Peyer's patch (tissue), 4 donors: ENCODE measurements around the gene HTT-AS. TPM values are rescaled to one million over a fixed set of nuclear protein-coding genes. Genes with fewer than 3 reads are reported as not detected.

Experiments
- DNase-seq, 3 donors: peaks; one replicate each; pipeline ENCODE4 v3.0.0-alpha.2; 2017 to 2019
- H3K27ac ChIP-seq, 4 donors: fragments of 200-600 bp; sonication (generic); one replicate each; pipeline ENCODE4 v1.5.1; 2016 to 2019
- H3K27me3 ChIP-seq, 2 donors: fragments of 200-600 bp; sonication (generic); one replicate each; pipeline ENCODE4 v1.5.1; 2019
- H3K36me3 ChIP-seq, 3 donors: fragments of 200-600 bp; sonication (generic); one replicate each; pipeline ENCODE4 v1.5.1; 2016 to 2019
- H3K4me1 ChIP-seq, 4 donors: fragments of 200-600 bp; sonication (generic); one replicate each; pipeline ENCODE4 v1.5.1; 2016 to 2019
- H3K4me3 ChIP-seq, 4 donors: fragments of 200-600 bp; sonication (generic); 1 replicate in 3 of 4; 2 replicates in 1 of 4; pipeline ENCODE4 v1.5.1; 2016 to 2019; ENCODE audit warnings: mild to moderate bottlenecking in 1 of 4
- H3K9me3 ChIP-seq, 4 donors: fragments of 200-600 bp; sonication (generic); one replicate each; pipeline ENCODE4 v1.5.1; 2016 to 2019; ENCODE audit warnings: mild to moderate bottlenecking in 1 of 4
- POLR2A ChIP-seq, 2 donors: fragments of 450-650 bp; IDR thresholded peaks; one replicate each; pipeline ENCODE4 v1.5.1; 2017; ENCODE audit warnings: antibody characterized with exemption in 2 of 2, mild to moderate bottlenecking in 2 of 2, moderate library complexity in 2 of 2
- total RNA-seq, 4 donors: library from RNA; depleted of rRNA; stranded (reverse); fragments of >200 nt; gene quantifications; one replicate each; pipeline ENCODE4 v1.1.0, GENCODE V29; 2016
- TF ChIP-seq, protein P1 (sequence below), 6 experiments: fragments of 450-650 bp in 4 of 6; fragments of 200-600 bp in 2 of 6; sonication (generic) in 1 of 6; IDR thresholded peaks; one replicate each; pipeline ENCODE4 v1.5.1; 2017 to 2019; ENCODE audit warnings: antibody characterized with exemption in 6 of 6, mild to moderate bottlenecking in 3 of 6, moderate library complexity in 1 of 6

Gene HTT-AS
- total RNA-seq, 4 donors from 2014 or later: not detected

DNA sequence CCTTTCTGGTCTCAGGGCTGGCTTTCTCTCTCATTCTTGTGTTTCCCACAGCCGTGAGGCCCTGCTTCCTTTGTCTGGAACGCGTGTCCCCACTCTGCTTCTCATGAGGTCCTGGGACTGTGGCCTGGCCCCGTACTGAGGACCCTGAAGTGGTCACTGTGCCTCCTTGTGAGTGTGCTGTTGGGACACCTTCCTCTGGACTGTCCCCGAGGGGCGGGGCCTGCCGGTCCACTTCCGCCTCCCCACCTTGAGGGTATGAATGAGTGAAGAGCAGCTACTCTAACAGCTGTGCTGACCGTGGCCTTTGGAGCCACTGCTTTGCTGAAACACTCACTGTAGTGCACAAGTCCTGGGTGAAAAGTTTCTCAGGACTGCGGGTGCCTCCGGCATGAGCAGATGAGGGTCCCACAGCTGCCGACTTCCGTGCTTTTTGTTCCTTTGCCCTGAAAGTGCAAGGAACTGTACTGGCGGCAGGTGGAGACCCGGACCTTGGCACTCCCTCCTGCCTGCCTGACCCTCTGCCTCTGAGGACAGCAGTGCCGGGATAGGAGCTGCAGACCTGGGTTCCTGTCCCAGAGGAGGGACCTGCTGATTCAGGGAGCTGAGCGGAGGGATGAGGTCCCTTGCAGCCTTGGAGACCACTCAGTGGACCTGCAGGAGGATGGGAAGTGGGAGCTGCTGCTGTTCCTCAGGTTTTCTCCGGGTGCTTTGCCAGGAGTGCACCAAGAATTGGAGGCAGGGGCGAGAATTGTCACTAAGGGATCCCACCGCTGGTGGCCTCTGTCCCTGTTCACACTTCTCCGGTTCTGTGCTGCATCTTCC is 38.0 kb downstream of the HTT-AS start:
- H3K27me3 ChIP-seq: no peaks in the 10 kb centered on the region
- no peak overlapping the region for H3K4me3 ChIP-seq
- no peaks in the 10 kb centered on the region for H3K36me3 ChIP-seq
- no peak overlapping the region for H3K27ac ChIP-seq
- H3K4me1 ChIP-seq: peaks cover 0 to 27% (median 5%) of the 10 kb centered on the region in 4 donors
- peak in 1 of 3 donors; percentile 48 for DNase-seq
- TF ChIP-seq, protein P1, sequence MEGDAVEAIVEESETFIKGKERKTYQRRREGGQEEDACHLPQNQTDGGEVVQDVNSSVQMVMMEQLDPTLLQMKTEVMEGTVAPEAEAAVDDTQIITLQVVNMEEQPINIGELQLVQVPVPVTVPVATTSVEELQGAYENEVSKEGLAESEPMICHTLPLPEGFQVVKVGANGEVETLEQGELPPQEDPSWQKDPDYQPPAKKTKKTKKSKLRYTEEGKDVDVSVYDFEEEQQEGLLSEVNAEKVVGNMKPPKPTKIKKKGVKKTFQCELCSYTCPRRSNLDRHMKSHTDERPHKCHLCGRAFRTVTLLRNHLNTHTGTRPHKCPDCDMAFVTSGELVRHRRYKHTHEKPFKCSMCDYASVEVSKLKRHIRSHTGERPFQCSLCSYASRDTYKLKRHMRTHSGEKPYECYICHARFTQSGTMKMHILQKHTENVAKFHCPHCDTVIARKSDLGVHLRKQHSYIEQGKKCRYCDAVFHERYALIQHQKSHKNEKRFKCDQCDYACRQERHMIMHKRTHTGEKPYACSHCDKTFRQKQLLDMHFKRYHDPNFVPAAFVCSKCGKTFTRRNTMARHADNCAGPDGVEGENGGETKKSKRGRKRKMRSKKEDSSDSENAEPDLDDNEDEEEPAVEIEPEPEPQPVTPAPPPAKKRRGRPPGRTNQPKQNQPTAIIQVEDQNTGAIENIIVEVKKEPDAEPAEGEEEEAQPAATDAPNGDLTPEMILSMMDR (IDR thresholded peaks at IDR 0.05): no peak
- no peak for TF ChIP-seq POLR2A (IDR thresholded peaks at IDR 0.05)
- H3K9me3 ChIP-seq: no peaks in the 10 kb centered on the region

GRCh38 chr4:3035674-3036073 is 38.7 kb downstream of the HTT-AS start:
- H3K36me3 ChIP-seq: no peaks in the 10 kb centered on the region
- no peaks in the 10 kb centered on the region for H3K27me3 ChIP-seq
- H3K4me1 ChIP-seq: peaks cover 0 to 20% (median 3%) of the 10 kb centered on the region in 4 donors
- no peak overlapping the region for H3K27ac ChIP-seq
- TF ChIP-seq, protein P1 (IDR thresholded peaks at IDR 0.05): no peak
- no peak for TF ChIP-seq POLR2A (IDR thresholded peaks at IDR 0.05)
- no peak for DNase-seq
- no peak overlapping the region for H3K4me3 ChIP-seq
- H3K9me3 ChIP-seq: no peaks in the 10 kb centered on the region

DNA sequence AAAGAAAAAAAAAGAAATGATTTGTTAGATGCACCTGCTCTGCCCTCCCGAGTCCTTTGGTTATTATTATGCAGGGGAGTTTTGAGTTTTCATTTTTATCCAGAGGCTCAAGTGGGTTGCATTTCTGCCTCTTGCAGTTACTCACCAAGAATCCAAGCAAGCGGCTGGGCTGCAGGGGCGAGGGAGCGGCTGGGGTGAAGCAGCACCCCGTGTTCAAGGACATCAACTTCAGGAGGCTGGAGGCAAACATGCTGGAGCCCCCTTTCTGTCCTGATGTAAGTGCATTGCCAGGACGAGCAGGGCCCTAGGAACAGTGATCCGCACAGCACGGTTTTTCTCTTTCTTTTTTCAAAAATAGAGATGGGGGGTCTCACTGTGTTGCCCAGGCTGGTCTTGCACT is 39.1 kb downstream of the HTT-AS start:
- no peak overlapping the region for H3K27ac ChIP-seq
- TF ChIP-seq, protein P1 (IDR thresholded peaks at IDR 0.05): no peak
- no peak for TF ChIP-seq POLR2A (IDR thresholded peaks at IDR 0.05)
- H3K4me1 ChIP-seq: peaks cover 0 to 17% (median 3%) of the 10 kb centered on the region in 4 donors
- H3K36me3 ChIP-seq: no peaks in the 10 kb centered on the region
- no peaks in the 10 kb centered on the region for H3K27me3 ChIP-seq
- no peak for DNase-seq
- H3K4me3 ChIP-seq: no peak overlapping the region
- no peaks in the 10 kb centered on the region for H3K9me3 ChIP-seq

DNA sequence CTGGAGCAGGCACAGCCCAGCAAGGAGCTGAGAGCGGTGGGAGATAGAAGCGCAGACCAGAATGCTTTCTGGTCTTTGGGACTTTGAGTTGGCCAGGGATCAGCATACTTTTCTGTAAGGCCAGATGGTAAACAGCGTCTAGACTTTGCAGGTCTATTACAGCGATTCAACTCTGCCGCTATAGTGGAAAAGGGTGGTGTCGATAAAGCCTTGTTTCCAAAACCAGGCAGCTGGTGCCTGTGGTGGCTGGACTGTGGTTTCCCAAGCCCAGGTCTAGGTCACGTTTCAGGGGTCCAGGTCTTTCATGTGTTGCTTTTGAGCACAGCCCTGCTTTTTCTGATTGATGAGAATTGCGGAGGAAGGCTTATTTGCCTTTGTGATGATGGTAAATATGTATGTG is 40.1 kb downstream of the HTT-AS start:
- no peaks in the 10 kb centered on the region for H3K27me3 ChIP-seq
- H3K9me3 ChIP-seq: no peaks in the 10 kb centered on the region
- H3K27ac ChIP-seq: no peak overlapping the region
- no peak for DNase-seq
- H3K4me3 ChIP-seq: no peak overlapping the region
- peaks cover 0 to 17% (median 3%) of the 10 kb centered on the region in 4 donors for H3K4me1 ChIP-seq
- TF ChIP-seq POLR2A (IDR thresholded peaks at IDR 0.05): no peak
- TF ChIP-seq, protein P1 (IDR thresholded peaks at IDR 0.05): no peak
- H3K36me3 ChIP-seq: no peaks in the 10 kb centered on the region

DNA sequence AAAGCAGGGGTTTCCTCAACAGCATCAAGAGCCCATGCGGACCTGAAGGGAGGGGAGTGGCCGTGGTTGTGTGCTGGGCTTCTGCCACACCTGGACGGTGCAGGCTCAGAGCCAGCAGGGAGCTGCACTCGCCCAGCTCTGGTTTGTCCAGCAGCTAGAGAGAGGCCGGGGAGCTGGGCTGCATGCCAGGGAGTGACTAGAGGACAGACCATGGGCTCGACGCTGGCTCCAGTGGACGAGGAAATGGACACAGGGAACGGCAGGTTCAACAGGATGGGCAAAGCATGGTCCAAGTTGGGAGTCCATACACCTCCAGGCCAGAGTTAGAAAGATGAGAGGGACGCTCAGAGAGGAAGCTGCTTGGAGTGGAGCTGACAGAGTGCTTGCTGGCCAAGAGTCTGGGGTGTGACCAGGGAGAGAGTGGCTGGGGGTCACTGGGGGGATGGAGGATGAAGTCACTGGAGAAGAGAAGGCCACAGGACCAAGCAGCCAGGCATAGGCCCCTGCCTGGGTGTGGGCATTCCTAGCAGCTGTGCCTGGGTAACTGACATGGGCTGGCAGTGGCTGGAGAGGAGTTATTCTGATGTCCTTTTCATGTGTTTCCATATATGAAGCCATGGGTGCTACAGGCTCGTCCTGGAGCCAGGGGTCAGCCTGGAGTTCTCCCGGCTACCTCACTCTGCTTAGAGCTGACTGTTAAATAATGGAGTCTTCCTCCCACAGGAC is 42.8 kb downstream of the HTT-AS start:
- H3K4me1 ChIP-seq: no peaks in the 10 kb centered on the region
- DNase-seq: no peak
- H3K27me3 ChIP-seq: no peaks in the 10 kb centered on the region
- H3K4me3 ChIP-seq: no peak overlapping the region
- TF ChIP-seq POLR2A (IDR thresholded peaks at IDR 0.05): no peak
- TF ChIP-seq, protein P1 (IDR thresholded peaks at IDR 0.05): no peak
- no peaks in the 10 kb centered on the region for H3K9me3 ChIP-seq
- no peak overlapping the region for H3K27ac ChIP-seq
- H3K36me3 ChIP-seq: no peaks in the 10 kb centered on the region
